ENCODE measurements around the gene MAP2K6. TPM values are rescaled to one million over a fixed set of nuclear protein-coding genes. Genes with fewer than 3 reads are reported as not detected.
A peak's percentile ranks its signal among the peaks of the same experiment; 100 is the strongest.
"Not testable (repeated sequence)": the region's sequence is repeated elsewhere in the genome, so short reads cannot be mapped to it uniquely, and the experiment has no call there.

MAP2K6 gene
- polyA plus RNA-seq, 1 donor: 23.4 TPM

- DNase-seq: no peak
Measured at GRCh38 chr17:69452664-69453260, 38.3 kb downstream of the MAP2K6 start.

- DNase-seq: no peak
Measured at GRCh38 chr17:69454051-69454450, 39.6 kb downstream of the MAP2K6 start.

- DNase-seq: no peak
Measured at GRCh38 chr17:69455040-69455439, 40.5 kb downstream of the MAP2K6 start.

- DNase-seq: no peak
Measured at GRCh38 chr17:69457603-69458002, 43.1 kb downstream of the MAP2K6 start.

- peak; percentile 40 for DNase-seq
Measured at GRCh38 chr17:69460963-69461922, 46.7 kb downstream of the MAP2K6 start.

GRCh38 chr17:69461951-69462369 lies 47.5 kb downstream of the MAP2K6 start:
- DNase-seq: no peak

- no peak for DNase-seq
Measured at GRCh38 chr17:69462882-69463281, 48.4 kb downstream of the MAP2K6 start.

GRCh38 chr17:69466451-69466850 lies 52.0 kb downstream of the MAP2K6 start:
- DNase-seq: no peak

GRCh38 chr17:69466905-69467667 lies 52.6 kb downstream of the MAP2K6 start:
- no peak for DNase-seq

GRCh38 chr17:69468207-69468606 lies 53.7 kb downstream of the MAP2K6 start:
- no peak for DNase-seq

- no peak for DNase-seq
Measured at GRCh38 chr17:69470702-69471101, 56.2 kb downstream of the MAP2K6 start.

GRCh38 chr17:69471406-69471805 lies 56.9 kb downstream of the MAP2K6 start:
- DNase-seq: no peak

GRCh38 chr17:69473841-69474831 lies 59.6 kb downstream of the MAP2K6 start:
- no peak for DNase-seq

- no peak for DNase-seq
Measured at GRCh38 chr17:69477204-69477902, 62.9 kb downstream of the MAP2K6 start.

- no peak for DNase-seq
Measured at GRCh38 chr17:69477903-69478266, 63.4 kb downstream of the MAP2K6 start.

- DNase-seq: no peak
Measured at GRCh38 chr17:69478916-69479315, 64.4 kb downstream of the MAP2K6 start.

- DNase-seq: not testable (repeated sequence)
Measured at GRCh38 chr17:69479756-69480155, 65.3 kb downstream of the MAP2K6 start.

GRCh38 chr17:69480245-69480644 lies 65.7 kb downstream of the MAP2K6 start:
- DNase-seq: no peak

- no peak for DNase-seq
Measured at GRCh38 chr17:69485251-69485661, 70.8 kb downstream of the MAP2K6 start.

GRCh38 chr17:69485901-69486643 lies 71.6 kb downstream of the MAP2K6 start:
- no peak for DNase-seq

Data from left kidney (tissue), 2 donors.